B cell (primary cell): ENCODE measurements around the gene P3R3URF. TPM values are rescaled to one million over a fixed set of nuclear protein-coding genes. Genes with fewer than 3 reads are reported as not detected.
A peak's percentile ranks its signal among the peaks of the same experiment; 100 is the strongest.

ENCODE experiments used
- ATAC-seq: fragments of 200-7000 bp; cut with Tn5 transposase; one replicate; pipeline ENCODE4 v1.10.0; 2021; ENCODE audit warnings: low read depth, mild to moderate bottlenecking, moderate number of reproducible peaks, moderate library complexity
- CTCF ChIA-PET: fragments of 350-600 bp; sonication (Branson Sonifier 250); formaldehyde crosslinking; loops from one replicate; lab custom pipeline; 2021; ENCODE audit warnings: antibody characterized with exemption, inconsistent platforms; lab: Charles Lee
- POLR2A ChIA-PET: fragments of 350-600 bp; sonication (Branson Sonifier 250); formaldehyde crosslinking; loops from one replicate; lab custom pipeline; 2021; ENCODE audit warnings: antibody characterized with exemption; lab: Charles Lee
- DNase-seq: peaks from one replicate; pipeline ENCODE4 v3.0.0; 2013
- H2AFZ ChIP-seq: 2 replicates; pipeline ENCODE4 v1.6.1; 2012; ENCODE audit warnings: mild to moderate bottlenecking, low read depth, low read length; ENCODE audit not compliant: insufficient read depth, poor library complexity, severe bottlenecking
- H3K27ac ChIP-seq, 2 donors: 1 replicate in 1 of 2; 2 replicates in 1 of 2; pipeline ENCODE4 v1.5.1; 2012 to 2013; ENCODE audit warnings: low read length in 2 of 2, mild to moderate bottlenecking in 2 of 2, moderate library complexity in 1 of 2
- H3K27me3 ChIP-seq, 4 experiments: fragments of 200-600 bp in 1 of 4; sonication (generic) in 1 of 4; replicated peaks in 1 of 4; 1 replicate in 2 of 4; 2 replicates in 2 of 4; pipeline versions ENCODE4 v1.6.1 to v1.7.0; 2013 to 2016; ENCODE audit warnings: low read length in 3 of 4, mild to moderate bottlenecking in 2 of 4, mixed read lengths in 1 of 4, moderate library complexity in 1 of 4; ENCODE audit not compliant: insufficient read depth in 4 of 4, control insufficient read depth in 3 of 4; ENCODE audit errors: control extremely low read depth in 1 of 4
- H3K36me3 ChIP-seq, 2 experiments: replicated peaks in 1 of 2; 1 replicate in 1 of 2; 2 replicates in 1 of 2; pipeline versions ENCODE4 v1.6.1 to v1.7.1; 2013; ENCODE audit warnings: low read length in 1 of 2; ENCODE audit not compliant: insufficient read depth in 2 of 2, control insufficient read depth in 1 of 2; ENCODE audit errors: control extremely low read depth in 1 of 2, extremely low read depth in 1 of 2
- H3K4me1 ChIP-seq, 2 donors: fragments of 200-600 bp in 1 of 2; sonication (generic) in 1 of 2; 1 replicate in 1 of 2; 2 replicates in 1 of 2; pipeline versions ENCODE4 v1.5.1 to v1.6.1; 2013 to 2017; ENCODE audit warnings: low read length in 2 of 2; ENCODE audit not compliant: control insufficient read depth in 2 of 2, insufficient read depth in 2 of 2
- H3K4me2 ChIP-seq: replicated peaks from 2 replicates; pipeline ENCODE3; 2012; ENCODE audit warnings: mild to moderate bottlenecking, low read depth, low read length; ENCODE audit not compliant: poor library complexity, severe bottlenecking
- H3K4me3 ChIP-seq, 5 experiments: fragments of 200-600 bp in 1 of 5; sonication (generic) in 1 of 5; 1 replicate in 3 of 5; 2 replicates in 2 of 5; pipeline versions ENCODE4 v1.5.1 to v1.7.0; 2011 to 2016; ENCODE audit warnings: low read length in 4 of 5, mild to moderate bottlenecking in 4 of 5, low read depth in 2 of 5, control low read depth in 1 of 5, moderate library complexity in 1 of 5; ENCODE audit not compliant: insufficient read depth in 1 of 5; ENCODE audit errors: control extremely low read depth in 1 of 5, extremely low read depth in 1 of 5
- H3K79me2 ChIP-seq: fragments of 200-600 bp; sonication (generic); one replicate; pipeline ENCODE4 v1.6.0; 2016; ENCODE audit warnings: low read length; ENCODE audit not compliant: control insufficient read depth, insufficient read depth
- H3K9ac ChIP-seq: fragments of 200-600 bp; sonication (generic); 2 replicates; pipeline ENCODE4 v1.6.1; 2017; ENCODE audit warnings: mild to moderate bottlenecking, low read length, moderate library complexity
- H3K9me3 ChIP-seq, 3 donors: one replicate each; pipeline versions ENCODE4 v1.6.1 to v1.7.1; 2013; ENCODE audit warnings: low read length in 2 of 3; ENCODE audit not compliant: control insufficient read depth in 2 of 3, insufficient read depth in 1 of 3; ENCODE audit errors: control extremely low read depth in 1 of 3
- H4K20me1 ChIP-seq: 2 replicates; pipeline ENCODE4 v1.6.0; 2012; ENCODE audit warnings: mild to moderate bottlenecking, low read length; ENCODE audit not compliant: insufficient read depth, control insufficient read depth, poor library complexity, severe bottlenecking
- H3K27ac Mint-ChIP-seq: one replicate; pipeline ENCODE4 v1.8.0; 2021; ENCODE audit warnings: mixed read lengths
- H3K27me3 Mint-ChIP-seq: one replicate; pipeline ENCODE4 v1.8.0; 2021; ENCODE audit warnings: mixed read lengths
- H3K4me1 Mint-ChIP-seq: one replicate; pipeline ENCODE4 v1.8.0; 2021; ENCODE audit warnings: mixed read lengths
- H3K4me3 Mint-ChIP-seq: one replicate; pipeline ENCODE4 v1.8.0; 2021; ENCODE audit warnings: mixed read lengths
- H3K9me3 Mint-ChIP-seq: one replicate; pipeline ENCODE4 v1.8.0; 2022; ENCODE audit warnings: mixed read lengths; ENCODE audit not compliant: insufficient read depth
- EZH2 ChIP-seq: IDR thresholded peaks from 2 replicates; pipeline ENCODE4 v1.6.1; 2012; ENCODE audit warnings: borderline replicate concordance, low read depth, mild to moderate bottlenecking, moderate library complexity, low read length; ENCODE audit not compliant: insufficient read depth, poor library complexity, severe bottlenecking
- WGBS: methylation state at CpG from one replicate; pipeline ENCODE4 v1.1.5; 2013; ENCODE audit warnings: missing lambda C conversion rate; ENCODE audit not compliant: insufficient coverage; 5-methylcytosine and 5-hydroxymethylcytosine counted together
- intact Hi-C: fragments of 100-400 bp; cut with micrococcal nuclease; formaldehyde crosslinking; loops from one replicate; pipeline ENCODE4 v1.10.0; 2022
- polyA plus RNA-seq: library from polyadenylated mRNA; depleted of rRNA; stranded (reverse); fragments of >200 nt; gene quantifications from 2 replicates; pipeline ENCODE4 v1.2.3, GENCODE V29; 2012
- total RNA-seq, 2 donors: library from RNA; stranded (reverse); fragments of 120-200 nt in 1 of 2; gene quantifications; 1 replicate in 1 of 2; 2 replicates in 1 of 2; pipeline versions ENCODE4 v1.2.3 to v1.2.4, GENCODE V29; 2013 to 2022
- TF ChIP-seq, protein P1 (sequence below): fragments of 200-600 bp; IDR thresholded peaks from one replicate; pipeline ENCODE4 v1.8.0; 2022; ENCODE audit warnings: antibody characterized with exemption, mild to moderate bottlenecking

The P3R3URF gene
- total and polyA plus RNA-seq, 2 donors (not counting 1 experiment from before 2014, with no cell fraction given): not detected

GRCh38 chr1:46184920-46185658, 8.8 kb upstream of the P3R3URF start:
- POLR2A ChIA-PET: no interaction called here
- DNase-seq: no peak
- TF ChIP-seq, protein P1, sequence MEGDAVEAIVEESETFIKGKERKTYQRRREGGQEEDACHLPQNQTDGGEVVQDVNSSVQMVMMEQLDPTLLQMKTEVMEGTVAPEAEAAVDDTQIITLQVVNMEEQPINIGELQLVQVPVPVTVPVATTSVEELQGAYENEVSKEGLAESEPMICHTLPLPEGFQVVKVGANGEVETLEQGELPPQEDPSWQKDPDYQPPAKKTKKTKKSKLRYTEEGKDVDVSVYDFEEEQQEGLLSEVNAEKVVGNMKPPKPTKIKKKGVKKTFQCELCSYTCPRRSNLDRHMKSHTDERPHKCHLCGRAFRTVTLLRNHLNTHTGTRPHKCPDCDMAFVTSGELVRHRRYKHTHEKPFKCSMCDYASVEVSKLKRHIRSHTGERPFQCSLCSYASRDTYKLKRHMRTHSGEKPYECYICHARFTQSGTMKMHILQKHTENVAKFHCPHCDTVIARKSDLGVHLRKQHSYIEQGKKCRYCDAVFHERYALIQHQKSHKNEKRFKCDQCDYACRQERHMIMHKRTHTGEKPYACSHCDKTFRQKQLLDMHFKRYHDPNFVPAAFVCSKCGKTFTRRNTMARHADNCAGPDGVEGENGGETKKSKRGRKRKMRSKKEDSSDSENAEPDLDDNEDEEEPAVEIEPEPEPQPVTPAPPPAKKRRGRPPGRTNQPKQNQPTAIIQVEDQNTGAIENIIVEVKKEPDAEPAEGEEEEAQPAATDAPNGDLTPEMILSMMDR: no peak
- no peak for TF ChIP-seq EZH2

GRCh38 chr1:46183926-46184557, 7.8 kb upstream of the P3R3URF start:
- peaks cover 14 to 18% of the 10 kb centered on the region in 2 donors for H3K4me1 ChIP-seq
- no peak overlapping the region for H3K4me3 Mint-ChIP-seq
- H3K27me3 ChIP-seq: no peaks in the 10 kb centered on the region
- peaks cover 13% of the 10 kb centered on the region for H3K4me1 Mint-ChIP-seq
- intact Hi-C loops: no loop called here
- WGBS: 34% methylated on average over 9 of the region's 12 CpGs
- no peak overlapping the region for H2AFZ ChIP-seq
- H4K20me1 ChIP-seq: no peaks in the 10 kb centered on the region
- DNase-seq (peak; percentile 32), ATAC-seq (peak; percentile 35)
- H3K4me2 ChIP-seq: no peak overlapping the region
- ChIA-PET POLR2A (no interaction called here), CTCF (interaction anchor here (0.5 to 13.8 kb wide), 4 partner anchors 12 to 147 kb away, joined by 3 to 249 read pairs (median 3); no protein-coding TSS in a partner anchor)
- TF ChIP-seq, protein P1: no peak
- TF ChIP-seq EZH2: no peak
- H3K79me2 ChIP-seq: no peaks in the 10 kb centered on the region
- no peaks in the 10 kb centered on the region for H3K9me3 ChIP-seq
- H3K4me3 ChIP-seq: no peak overlapping the region
- H3K27me3 Mint-ChIP-seq: no peaks in the 10 kb centered on the region
- no peak overlapping the region for H3K27ac ChIP-seq
- no peaks in the 10 kb centered on the region for H3K9me3 Mint-ChIP-seq
- peaks cover 0 to 4% of the 10 kb centered on the region in 2 experiments for H3K36me3 ChIP-seq
- no peak overlapping the region for H3K27ac Mint-ChIP-seq
- H3K9ac ChIP-seq: no peak overlapping the region

More at GRCh38 chr1:46184920-46185658, 8.8 kb upstream of the P3R3URF start:
- Histone ChIP-seq H3K4me1 (peaks cover 7 to 10% of the 10 kb centered on the region in 2 donors), H3K4me2 (no peak overlapping the region), H3K79me2 (no peaks in the 10 kb centered on the region), H2AFZ (no peak overlapping the region), H3K4me3 (no peak overlapping the region), H3K36me3 (peaks cover 0 to 12% of the 10 kb centered on the region in 2 experiments), H3K9ac (no peak overlapping the region), H4K20me1 (no peaks in the 10 kb centered on the region), H3K27me3 (no peaks in the 10 kb centered on the region), H3K9me3 (no peaks in the 10 kb centered on the region), H3K27ac (no peak overlapping the region)
- no peak overlapping the region for H3K27ac Mint-ChIP-seq
- no peak for ATAC-seq
- intact Hi-C loops: no loop called here
- 81% methylated on average over 5 of the region's 7 CpGs for WGBS
- H3K27me3 Mint-ChIP-seq: no peaks in the 10 kb centered on the region
- H3K4me1 Mint-ChIP-seq: peaks cover 13% of the 10 kb centered on the region
- no peak overlapping the region for H3K4me3 Mint-ChIP-seq
- CTCF ChIA-PET: interaction anchor here (13.8 kb wide), 1 partner anchor 148 kb away, joined by 249 read pairs; no protein-coding TSS in a partner anchor
- no peaks in the 10 kb centered on the region for H3K9me3 Mint-ChIP-seq
